ENCODE data around the gene HOOK2. TPM values are rescaled to one million over a fixed set of nuclear protein-coding genes. Genes with fewer than 3 reads are reported as not detected.

Gene HOOK2
- total and polyA plus RNA-seq, 9 of the 15 experiments (the other 6 are each of a cell fraction or from before 2014, with no cell fraction given) = 1.3 to 17.2 (median 9.9) TPM

- TF ChIP-seq, protein P1, sequence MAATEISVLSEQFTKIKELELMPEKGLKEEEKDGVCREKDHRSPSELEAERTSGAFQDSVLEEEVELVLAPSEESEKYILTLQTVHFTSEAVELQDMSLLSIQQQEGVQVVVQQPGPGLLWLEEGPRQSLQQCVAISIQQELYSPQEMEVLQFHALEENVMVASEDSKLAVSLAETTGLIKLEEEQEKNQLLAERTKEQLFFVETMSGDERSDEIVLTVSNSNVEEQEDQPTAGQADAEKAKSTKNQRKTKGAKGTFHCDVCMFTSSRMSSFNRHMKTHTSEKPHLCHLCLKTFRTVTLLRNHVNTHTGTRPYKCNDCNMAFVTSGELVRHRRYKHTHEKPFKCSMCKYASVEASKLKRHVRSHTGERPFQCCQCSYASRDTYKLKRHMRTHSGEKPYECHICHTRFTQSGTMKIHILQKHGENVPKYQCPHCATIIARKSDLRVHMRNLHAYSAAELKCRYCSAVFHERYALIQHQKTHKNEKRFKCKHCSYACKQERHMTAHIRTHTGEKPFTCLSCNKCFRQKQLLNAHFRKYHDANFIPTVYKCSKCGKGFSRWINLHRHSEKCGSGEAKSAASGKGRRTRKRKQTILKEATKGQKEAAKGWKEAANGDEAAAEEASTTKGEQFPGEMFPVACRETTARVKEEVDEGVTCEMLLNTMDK (IDR thresholded peaks at IDR 0.05; ENCODE audit: borderline replicate concordance, insufficient read depth, low read depth, low read length, poor library complexity, severe bottlenecking) = peak; percentile 46
- TF ChIP-seq NR2F6 (CRISPR knock-in tag; IDR thresholded peaks at IDR 0.05) = no peak
- TF ChIP-seq NBN (IDR thresholded peaks at IDR 0.05; ENCODE audit: low read depth) = no peak
- TF ChIP-seq SP1 (CRISPR knock-in tag; IDR thresholded peaks at IDR 0.05) = 0 out of 2 replicates have a peak, but pooled peaks have one; percentile 25
- TF ChIP-seq, protein P2, sequence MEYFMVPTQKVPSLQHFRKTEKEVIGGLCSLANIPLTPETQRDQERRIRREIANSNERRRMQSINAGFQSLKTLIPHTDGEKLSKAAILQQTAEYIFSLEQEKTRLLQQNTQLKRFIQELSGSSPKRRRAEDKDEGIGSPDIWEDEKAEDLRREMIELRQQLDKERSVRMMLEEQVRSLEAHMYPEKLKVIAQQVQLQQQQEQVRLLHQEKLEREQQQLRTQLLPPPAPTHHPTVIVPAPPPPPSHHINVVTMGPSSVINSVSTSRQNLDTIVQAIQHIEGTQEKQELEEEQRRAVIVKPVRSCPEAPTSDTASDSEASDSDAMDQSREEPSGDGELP (CRISPR knock-in tag; IDR thresholded peaks at IDR 0.05; ENCODE audit: borderline replicate concordance) = peak; percentile 93
- TF ChIP-seq, protein P3, sequence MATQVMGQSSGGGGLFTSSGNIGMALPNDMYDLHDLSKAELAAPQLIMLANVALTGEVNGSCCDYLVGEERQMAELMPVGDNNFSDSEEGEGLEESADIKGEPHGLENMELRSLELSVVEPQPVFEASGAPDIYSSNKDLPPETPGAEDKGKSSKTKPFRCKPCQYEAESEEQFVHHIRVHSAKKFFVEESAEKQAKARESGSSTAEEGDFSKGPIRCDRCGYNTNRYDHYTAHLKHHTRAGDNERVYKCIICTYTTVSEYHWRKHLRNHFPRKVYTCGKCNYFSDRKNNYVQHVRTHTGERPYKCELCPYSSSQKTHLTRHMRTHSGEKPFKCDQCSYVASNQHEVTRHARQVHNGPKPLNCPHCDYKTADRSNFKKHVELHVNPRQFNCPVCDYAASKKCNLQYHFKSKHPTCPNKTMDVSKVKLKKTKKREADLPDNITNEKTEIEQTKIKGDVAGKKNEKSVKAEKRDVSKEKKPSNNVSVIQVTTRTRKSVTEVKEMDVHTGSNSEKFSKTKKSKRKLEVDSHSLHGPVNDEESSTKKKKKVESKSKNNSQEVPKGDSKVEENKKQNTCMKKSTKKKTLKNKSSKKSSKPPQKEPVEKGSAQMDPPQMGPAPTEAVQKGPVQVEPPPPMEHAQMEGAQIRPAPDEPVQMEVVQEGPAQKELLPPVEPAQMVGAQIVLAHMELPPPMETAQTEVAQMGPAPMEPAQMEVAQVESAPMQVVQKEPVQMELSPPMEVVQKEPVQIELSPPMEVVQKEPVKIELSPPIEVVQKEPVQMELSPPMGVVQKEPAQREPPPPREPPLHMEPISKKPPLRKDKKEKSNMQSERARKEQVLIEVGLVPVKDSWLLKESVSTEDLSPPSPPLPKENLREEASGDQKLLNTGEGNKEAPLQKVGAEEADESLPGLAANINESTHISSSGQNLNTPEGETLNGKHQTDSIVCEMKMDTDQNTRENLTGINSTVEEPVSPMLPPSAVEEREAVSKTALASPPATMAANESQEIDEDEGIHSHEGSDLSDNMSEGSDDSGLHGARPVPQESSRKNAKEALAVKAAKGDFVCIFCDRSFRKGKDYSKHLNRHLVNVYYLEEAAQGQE (IDR thresholded peaks at IDR 0.05; ENCODE audit: borderline replicate concordance) = peak; percentile 50; the same call in 1 of the 2 replicates
- TF ChIP-seq, protein P3 (CRISPR knock-in tag; IDR thresholded peaks at IDR 0.05; ENCODE audit: low read depth) = no peak
- TF ChIP-seq POLR3A (IDR thresholded peaks at IDR 0.05; ENCODE audit: borderline replicate concordance, extremely low read depth, insufficient read depth, insufficient read length) = no peak
- TF ChIP-seq CREM (IDR thresholded peaks at IDR 0.05; ENCODE audit: low read depth) = 0 out of 2 replicates have a peak, but pooled peaks have one; percentile 7
- TF ChIP-seq KAT8 (IDR thresholded peaks at IDR 0.05; ENCODE audit: low read depth) = no peak
- peak; percentile 21 to 36; a peak in 1 of 4 replicates for TF ChIP-seq NRF1 (conservative IDR thresholded peaks at IDR 0.05 in 1 of 2, IDR thresholded peaks at IDR 0.05 in 1 of 2)
- no peak for TF ChIP-seq ZNF561 (CRISPR knock-in tag; conservative IDR thresholded peaks at IDR 0.05)
- 0 out of 4 replicates have a peak, but pooled peaks of 1 of the 2 experiments have one; percentile 18 for TF ChIP-seq HDAC1 (IDR thresholded peaks at IDR 0.05)
- 0 out of 2 replicates have a peak, but pooled peaks have one; percentile 25 for TF ChIP-seq GABPB1 (CRISPR knock-in tag; IDR thresholded peaks at IDR 0.05)
- TF ChIP-seq, protein P4, sequence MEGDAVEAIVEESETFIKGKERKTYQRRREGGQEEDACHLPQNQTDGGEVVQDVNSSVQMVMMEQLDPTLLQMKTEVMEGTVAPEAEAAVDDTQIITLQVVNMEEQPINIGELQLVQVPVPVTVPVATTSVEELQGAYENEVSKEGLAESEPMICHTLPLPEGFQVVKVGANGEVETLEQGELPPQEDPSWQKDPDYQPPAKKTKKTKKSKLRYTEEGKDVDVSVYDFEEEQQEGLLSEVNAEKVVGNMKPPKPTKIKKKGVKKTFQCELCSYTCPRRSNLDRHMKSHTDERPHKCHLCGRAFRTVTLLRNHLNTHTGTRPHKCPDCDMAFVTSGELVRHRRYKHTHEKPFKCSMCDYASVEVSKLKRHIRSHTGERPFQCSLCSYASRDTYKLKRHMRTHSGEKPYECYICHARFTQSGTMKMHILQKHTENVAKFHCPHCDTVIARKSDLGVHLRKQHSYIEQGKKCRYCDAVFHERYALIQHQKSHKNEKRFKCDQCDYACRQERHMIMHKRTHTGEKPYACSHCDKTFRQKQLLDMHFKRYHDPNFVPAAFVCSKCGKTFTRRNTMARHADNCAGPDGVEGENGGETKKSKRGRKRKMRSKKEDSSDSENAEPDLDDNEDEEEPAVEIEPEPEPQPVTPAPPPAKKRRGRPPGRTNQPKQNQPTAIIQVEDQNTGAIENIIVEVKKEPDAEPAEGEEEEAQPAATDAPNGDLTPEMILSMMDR (IDR thresholded peaks at IDR 0.05 in 2 of 3, conservative IDR thresholded peaks at IDR 0.05 in 1 of 3; ENCODE audit: insufficient read depth in 2 of 3, low read depth in 1 of 3, low read length in 3 of 3) = peak; percentile 51 to 92 (median 58); a peak in 5 of 6 replicates
Observed at GRCh38 chr19:12766051-12766521, 9.3 kb downstream of the HOOK2 start (continued).
